Activated CD4-positive, alpha-beta T cell treated with anti-CD3 and anti-CD28 coated beads, Interleukin-2, Interleukin-6, amounts not matched to agents 100 ng/mL and 50 ng/mL, durations not matched to agents 16 hours and 8 hours (primary cell): ENCODE measurements around the gene SPSB2.

Experiments
- DNase-seq: peaks from one replicate; pipeline ENCODE4 v3.0.0-alpha.2; 2020

The SPSB2 gene

GRCh38 chr12:6829536-6830220 lies 43.4 kb downstream of the SPSB2 start:
- no peak for DNase-seq

GRCh38 chr12:6828781-6829535 lies 44.1 kb downstream of the SPSB2 start:
- no peak for DNase-seq

DNA sequence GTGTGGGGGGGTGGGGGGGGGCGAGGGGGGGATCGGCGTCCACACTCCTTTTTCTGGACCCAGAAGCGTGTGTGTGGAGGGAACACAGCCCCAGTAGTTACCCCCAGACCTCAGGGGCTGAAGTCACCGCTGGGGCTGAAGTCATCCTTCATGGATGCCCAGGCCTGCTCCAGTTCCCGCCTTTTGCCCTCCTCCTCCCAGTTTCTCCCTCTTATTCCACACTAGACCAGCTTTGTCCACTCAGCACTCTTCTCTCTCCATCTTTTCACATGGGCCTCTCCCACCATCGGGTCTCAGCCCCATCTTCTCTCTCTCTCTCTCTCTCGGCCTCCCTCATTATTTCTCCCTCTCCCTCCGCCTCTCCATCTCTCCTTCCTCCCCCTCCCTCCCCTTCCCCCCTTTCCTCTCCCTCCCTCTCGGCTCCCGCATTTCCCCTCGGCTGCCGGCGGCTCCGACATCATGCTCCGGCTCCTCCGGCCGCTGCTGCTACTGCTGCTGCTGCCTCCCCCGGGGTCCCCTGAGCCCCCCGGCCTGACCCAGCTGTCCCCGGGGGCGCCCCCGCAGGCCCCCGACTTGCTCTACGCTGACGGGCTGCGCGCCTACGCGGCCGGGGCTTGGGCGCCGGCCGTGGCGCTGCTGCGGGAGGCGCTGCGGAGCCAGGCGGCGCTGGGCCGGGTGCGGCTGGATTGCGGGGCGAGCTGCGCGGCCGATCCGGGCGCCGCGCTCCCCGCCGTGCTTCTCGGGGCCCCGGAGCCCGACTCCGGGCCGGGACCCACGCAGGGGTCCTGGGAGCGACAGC lies 44.9 kb downstream of the SPSB2 start, which contains the start of gene P3H3:
Gene P3H3, plus strand, starts transcription at position 426 of the 799 bp plus-strand sequence. Its CDS starts 34 bp downstream, at position 460.
- DNase-seq: no peak

GRCh38 chr12:6827437-6827911 lies 45.6 kb downstream of the SPSB2 start:
- DNase-seq: peak; percentile 50

DNA sequence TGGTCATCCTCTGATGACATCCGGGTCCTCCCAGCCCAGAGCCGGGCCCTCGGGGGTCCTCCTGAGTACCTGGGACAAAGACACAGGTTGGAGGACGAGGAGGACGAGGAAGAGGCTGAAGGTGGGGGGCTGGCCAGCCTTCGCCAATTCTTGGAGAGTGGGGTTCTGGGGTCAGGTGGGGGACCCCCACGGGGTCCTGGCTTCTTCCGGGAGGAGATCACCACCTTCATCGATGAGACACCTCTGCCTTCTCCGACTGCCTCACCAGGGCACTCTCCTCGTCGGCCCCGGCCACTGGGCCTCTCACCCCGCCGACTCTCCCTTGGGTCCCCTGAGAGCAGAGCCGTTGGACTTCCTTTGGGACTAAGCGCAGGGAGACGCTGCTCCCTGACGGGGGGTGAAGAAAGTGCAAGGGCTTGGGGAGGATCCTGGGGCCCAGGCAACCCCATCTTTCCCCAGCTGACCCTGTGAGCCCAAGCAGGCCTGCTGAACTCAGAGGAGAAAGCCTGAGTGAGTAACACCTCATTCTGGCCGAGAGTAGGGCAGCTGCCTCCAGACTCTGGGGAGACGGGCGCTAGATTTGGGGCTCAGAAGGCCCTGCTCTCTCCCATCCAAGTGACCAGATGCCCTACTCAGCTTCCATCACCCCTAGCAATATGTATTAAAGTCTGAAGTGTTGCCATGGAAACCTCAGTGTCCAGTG lies 46.2 kb downstream of the SPSB2 start:
- DNase-seq: no peak

- no peak for DNase-seq
These were observed 46.9 kb downstream of the SPSB2 start for GRCh38 chr12:6826125-6826733.

DNA sequence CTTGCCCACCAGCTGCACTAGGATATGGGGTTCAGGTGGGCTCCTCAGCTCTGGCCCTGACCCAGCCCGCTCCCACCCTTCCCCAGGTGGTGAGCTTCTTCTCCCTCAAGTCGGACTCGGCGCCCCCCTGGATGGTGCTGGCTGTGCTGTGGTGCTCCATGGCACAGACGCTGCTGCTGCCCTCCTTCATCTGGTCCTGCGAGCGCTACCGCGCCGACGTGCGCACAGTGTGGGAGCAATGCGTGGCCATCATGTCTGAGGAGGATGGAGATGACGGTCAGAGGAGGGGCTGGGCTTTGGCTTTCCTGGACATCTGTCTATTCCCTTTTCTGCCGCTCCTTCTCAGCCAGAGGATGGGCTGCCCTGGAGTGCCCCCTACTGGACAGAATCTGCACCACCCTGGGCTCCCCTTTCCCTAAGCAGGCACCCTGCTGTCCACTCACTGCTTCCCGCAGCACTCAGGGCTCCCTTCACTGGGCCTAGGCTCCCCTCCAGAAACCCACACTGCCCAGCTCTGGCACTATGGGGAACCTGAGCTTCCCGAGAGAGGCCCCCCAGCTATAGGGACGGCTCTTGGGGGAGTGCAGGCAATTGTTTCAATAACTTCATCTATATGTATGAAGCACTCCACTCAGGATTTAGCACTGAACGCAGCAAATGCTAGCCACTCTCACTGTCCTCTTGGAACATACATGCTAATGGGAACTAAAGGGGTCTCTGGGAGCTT lies 47.5 kb downstream of the SPSB2 start:
- peak; percentile 86 for DNase-seq

DNA sequence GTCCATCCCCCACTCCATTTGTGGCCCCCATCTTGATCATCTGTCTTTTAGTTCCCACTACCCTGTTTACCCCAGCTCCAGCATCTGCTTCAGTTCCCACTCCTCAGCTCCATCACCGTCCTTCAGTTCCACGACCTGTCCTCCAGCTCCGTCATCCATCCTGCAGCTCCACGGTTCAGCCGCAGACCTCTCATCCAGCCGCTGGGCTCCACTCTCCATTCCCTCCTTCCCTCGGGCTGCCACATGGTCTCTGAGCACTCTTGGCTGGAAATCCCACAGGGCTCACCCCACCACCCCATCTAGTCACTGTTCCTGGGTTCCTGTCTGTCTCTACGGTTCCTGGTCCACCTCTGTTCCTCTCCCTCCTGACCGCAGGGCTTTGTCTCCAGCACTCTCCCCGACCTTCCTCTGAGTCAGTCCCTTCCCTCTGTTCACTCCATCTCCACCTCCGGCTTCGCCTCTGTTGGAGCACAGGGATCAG lies 48.2 kb downstream of the SPSB2 start:
- no peak for DNase-seq

DNA sequence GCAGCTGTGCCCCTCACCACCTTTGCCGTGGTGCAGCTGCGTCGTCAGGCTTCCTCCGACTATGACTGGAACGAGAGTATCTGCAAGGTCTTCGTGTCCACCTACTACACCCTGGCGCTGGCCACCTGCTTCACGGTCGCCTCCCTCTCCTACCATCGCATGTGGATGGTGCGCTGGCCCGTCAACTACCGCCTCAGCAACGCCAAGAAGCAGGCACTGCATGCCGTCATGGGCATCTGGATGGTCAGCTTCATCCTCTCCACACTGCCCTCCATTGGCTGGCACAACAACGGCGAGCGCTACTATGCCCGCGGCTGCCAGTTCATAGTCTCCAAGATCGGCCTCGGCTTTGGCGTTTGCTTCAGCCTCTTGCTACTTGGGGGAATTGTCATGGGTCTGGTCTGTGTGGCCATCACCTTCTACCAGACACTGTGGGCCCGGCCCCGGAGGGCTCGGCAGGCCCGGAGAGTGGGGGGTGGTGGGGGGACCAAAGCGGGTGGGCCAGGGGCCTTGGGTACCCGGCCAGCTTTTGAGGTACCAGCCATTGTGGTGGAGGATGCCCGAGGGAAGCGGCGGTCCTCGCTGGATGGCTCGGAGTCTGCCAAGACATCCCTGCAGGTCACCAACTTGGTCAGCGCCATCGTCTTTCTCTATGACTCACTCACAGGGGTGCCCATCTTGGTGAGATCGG lies 48.9 kb downstream of the SPSB2 start:
- DNase-seq: no peak

DNA sequence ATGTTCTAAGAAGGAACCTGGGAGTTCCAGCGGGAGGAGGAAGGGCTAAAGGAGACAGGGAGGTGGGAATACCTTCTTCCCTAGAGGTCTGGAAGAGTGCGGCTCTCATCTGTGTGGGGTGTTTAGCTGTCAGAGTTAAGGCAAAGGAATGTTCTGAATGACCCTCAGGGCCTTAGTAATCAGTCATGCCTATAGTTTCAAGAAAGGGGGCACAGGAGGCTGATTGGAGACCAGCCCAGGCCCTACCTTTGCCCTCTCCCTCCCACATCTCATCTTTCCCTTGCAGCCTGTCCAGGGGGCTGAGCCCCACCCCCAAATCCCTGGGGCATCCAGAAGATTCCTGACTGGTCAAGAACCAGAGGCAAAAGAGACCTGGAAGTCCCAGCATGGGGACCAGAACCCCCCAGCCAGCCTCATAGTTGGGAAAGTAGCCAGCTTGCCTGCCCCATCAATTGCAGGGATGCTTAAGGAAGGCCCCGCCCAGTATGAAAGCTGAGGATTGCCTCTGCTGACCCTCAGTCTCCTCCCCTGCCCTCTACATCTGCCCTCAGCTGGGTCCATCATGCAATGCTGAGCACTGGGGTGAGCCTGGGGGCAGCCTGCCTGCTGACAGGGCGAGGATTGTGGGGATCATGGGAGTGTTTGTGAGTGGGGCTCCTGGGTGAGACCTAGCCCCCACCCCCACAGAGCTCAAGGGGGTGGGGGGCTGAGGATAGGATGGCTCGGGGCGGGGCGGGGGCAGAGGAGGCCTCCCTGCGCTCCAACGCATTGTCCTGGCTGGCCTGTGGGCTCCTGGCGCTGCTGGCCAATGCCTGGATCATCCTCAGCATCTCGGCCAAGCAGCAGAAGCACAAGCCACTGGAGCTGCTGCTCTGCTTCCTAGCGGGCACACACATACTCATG lies 49.7 kb downstream of the SPSB2 start:
- DNase-seq: no peak

DNA sequence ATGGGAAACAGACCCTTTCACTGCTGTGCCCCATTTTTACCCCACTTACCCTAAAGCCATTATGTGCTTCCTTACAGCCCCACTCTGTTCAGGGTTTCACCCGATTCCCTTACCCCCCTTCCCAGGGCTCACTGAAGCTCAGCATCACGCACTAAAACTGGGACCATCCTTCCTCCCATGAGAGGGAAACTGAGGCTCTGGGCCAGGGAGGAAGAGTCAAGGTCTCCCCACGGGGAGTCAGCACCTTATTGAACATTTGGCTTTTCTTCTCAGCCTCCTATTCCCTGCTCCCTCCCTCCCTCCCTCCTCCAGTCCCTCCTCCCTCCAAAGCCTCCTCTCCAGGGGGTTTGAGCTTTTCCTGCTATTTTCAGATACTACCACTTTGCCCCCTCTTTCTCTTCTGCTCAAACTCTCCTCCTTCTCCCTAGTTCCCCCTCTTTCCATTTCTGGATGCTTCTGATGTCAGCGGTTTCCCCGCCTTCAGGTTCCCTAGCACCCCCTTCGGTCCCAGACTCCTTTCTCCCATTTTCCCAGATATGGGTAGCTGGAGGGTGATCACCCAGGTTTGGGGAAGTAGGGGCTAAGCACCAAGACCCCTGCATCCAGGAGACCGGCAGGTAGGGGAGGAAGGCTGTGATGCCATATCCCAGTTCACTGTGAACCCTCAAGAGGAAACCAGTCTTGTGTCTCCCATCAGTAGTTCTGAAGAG lies 50.5 kb downstream of the SPSB2 start:
- DNase-seq: no peak

DNA sequence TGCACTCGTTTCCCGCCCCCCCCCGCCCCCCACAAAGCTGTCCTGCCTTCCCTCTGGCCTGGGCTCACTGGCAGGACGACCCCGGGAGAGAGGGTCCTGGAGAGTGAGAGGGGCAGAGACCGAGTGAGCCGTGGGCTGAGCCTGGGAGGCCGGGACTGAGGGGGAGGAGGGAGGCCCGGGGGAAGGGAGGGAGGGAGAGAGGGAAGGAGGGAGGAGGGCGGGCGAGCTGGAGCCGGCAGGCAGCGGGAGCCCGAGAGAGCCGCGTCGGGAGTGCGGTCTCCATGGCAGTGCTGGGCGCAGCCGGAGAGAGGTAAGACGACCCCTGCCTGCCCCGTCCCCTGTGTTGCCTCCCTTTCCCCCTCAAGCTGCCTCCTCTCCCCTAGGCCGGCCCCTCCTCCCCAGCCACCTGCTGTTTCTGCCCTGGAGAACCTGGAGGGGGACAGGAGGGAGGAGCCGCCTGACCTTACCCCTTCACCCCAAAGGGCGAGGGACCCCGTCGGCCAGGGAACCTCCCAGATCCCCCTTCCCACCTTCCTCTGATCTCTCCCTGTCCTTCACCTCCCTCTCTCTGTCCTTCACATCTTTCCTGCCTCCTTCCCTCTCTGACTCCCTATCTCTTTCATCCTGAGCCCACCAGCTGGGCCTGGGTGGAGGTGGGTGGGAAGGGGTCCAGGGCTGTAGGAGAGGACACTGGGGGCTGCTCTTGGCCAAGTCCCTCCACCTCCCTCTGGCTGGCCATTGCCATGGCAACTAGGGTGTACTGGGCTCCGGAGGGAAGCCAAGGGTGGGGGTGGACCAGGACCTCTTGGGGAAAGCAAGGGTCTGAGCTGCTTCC lies 51.3 kb downstream of the SPSB2 start, which contains the start of gene GPR162:
Gene GPR162, plus strand, starts transcription at position 231 of the 835 bp plus-strand sequence. CDS start 2,078 bp downstream, outside the sequence.
- DNase-seq: no peak
